ENCODE data around the gene ATP2B2.

DNA sequence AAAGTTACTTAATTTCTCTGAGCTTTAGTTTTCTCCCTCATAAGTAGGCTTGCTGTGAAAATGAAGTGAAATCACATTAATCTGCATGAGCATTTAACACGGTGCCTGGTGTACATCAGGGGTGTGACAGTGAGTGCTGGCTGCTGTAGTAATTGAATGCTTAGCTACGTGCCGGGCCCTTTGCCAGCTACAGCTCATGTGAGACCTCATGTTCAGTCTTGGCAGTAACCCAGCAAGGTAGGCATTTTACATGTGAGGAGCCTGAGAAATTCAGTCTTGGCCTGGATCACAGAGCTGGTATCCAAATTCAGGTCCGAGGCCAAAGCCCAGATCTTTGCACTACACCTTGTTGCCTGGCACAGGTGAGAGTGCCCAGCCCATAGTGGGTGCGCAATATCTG is 221.7 kb downstream of the ATP2B2 start:
- no peak for TF ChIP-seq POLR2A (IDR thresholded peaks at IDR 0.05)
- TF ChIP-seq, protein P1, sequence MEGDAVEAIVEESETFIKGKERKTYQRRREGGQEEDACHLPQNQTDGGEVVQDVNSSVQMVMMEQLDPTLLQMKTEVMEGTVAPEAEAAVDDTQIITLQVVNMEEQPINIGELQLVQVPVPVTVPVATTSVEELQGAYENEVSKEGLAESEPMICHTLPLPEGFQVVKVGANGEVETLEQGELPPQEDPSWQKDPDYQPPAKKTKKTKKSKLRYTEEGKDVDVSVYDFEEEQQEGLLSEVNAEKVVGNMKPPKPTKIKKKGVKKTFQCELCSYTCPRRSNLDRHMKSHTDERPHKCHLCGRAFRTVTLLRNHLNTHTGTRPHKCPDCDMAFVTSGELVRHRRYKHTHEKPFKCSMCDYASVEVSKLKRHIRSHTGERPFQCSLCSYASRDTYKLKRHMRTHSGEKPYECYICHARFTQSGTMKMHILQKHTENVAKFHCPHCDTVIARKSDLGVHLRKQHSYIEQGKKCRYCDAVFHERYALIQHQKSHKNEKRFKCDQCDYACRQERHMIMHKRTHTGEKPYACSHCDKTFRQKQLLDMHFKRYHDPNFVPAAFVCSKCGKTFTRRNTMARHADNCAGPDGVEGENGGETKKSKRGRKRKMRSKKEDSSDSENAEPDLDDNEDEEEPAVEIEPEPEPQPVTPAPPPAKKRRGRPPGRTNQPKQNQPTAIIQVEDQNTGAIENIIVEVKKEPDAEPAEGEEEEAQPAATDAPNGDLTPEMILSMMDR (IDR thresholded peaks at IDR 0.05 in 4 of 5, conservative IDR thresholded peaks at IDR 0.05 in 1 of 5), result no peak
